ENCODE results near the gene ECPAS. TPM values are rescaled to one million over a fixed set of nuclear protein-coding genes. Genes with fewer than 3 reads are reported as not detected.

The ECPAS gene
- total RNA-seq, 3 donors from 2014 or later (not counting 1 experiment from before 2014, with no cell fraction given) = 58.0 to 73.6 (median 70.7) TPM

GRCh38 chr9:111375062-111375461, 109.1 kb downstream of the ECPAS start:
- TF ChIP-seq CTCF (IDR thresholded peaks at IDR 0.05) = no peak
- Histone ChIP-seq H3K27me3 (ENCODE audit: control insufficient read depth, insufficient read depth, low read length) (no peaks in the 10 kb centered on the region), H3K27ac (ENCODE audit: low read length) (no peak overlapping the region), H3K4me3 (ENCODE audit: low read length) (no peak overlapping the region), H3K36me3 (ENCODE audit: control insufficient read depth, insufficient read depth, low read length) (peaks cover 71% of the 10 kb centered on the region), H3K9me3 (ENCODE audit: control insufficient read depth, insufficient read depth, low read length) (no peaks in the 10 kb centered on the region), H3K4me1 (ENCODE audit: control insufficient read depth, insufficient read depth, low read length) (no peaks in the 10 kb centered on the region)
- ATAC-seq = no peak
- no peak for DNase-seq
- no peak overlapping the region for H3K27ac Mint-ChIP-seq
- H3K36me3 Mint-ChIP-seq = peaks cover 48% of the 10 kb centered on the region
- no peaks in the 10 kb centered on the region for H3K27me3 Mint-ChIP-seq (ENCODE audit: low read depth in 2 of 2)
- peaks cover 0 to 4% of the 10 kb centered on the region in 2 donors for H3K4me1 Mint-ChIP-seq
- intact Hi-C loops (cut with micrococcal nuclease) = no loop called here
- WGBS (ENCODE audit: insufficient coverage) = 88% methylated on average over 2 of the region's 2 CpGs
- no peaks in the 10 kb centered on the region for H3K9me3 Mint-ChIP-seq
- no peak overlapping the region for H3K4me3 Mint-ChIP-seq

DNA sequence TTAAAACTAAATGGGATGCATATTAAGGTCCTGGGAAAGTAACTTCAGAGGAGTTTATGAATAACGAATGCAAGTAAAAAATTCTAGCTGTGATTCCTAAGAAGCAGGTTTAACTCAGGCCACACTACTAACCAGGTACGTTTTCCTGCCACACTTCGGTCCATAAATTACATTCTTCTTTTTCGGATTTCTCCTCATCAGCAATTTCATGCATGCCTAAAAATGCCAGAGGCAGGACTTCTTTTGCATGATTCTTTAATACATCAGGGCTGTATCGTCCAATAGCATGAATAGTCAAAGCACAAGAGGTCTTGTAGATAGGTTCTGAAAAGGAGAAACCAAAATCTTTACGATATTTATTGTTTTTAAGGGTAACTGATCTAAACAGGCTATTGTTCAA, 111.9 kb downstream of the ECPAS start:
- H3K36me3 Mint-ChIP-seq = peaks cover 55% of the 10 kb centered on the region
- DNase-seq (no peak), ATAC-seq (no peak)
- no peaks in the 10 kb centered on the region for H3K9me3 Mint-ChIP-seq
- H3K27me3 Mint-ChIP-seq (ENCODE audit: low read depth in 2 of 2) = no peaks in the 10 kb centered on the region
- Histone ChIP-seq H3K27me3 (ENCODE audit: control insufficient read depth, insufficient read depth, low read length) (no peaks in the 10 kb centered on the region), H3K4me1 (ENCODE audit: control insufficient read depth, insufficient read depth, low read length) (no peaks in the 10 kb centered on the region), H3K4me3 (ENCODE audit: low read length) (no peak overlapping the region), H3K27ac (ENCODE audit: low read length) (no peak overlapping the region), H3K36me3 (ENCODE audit: control insufficient read depth, insufficient read depth, low read length) (peaks cover 83% of the 10 kb centered on the region), H3K9me3 (ENCODE audit: control insufficient read depth, insufficient read depth, low read length) (no peaks in the 10 kb centered on the region)
- no peak overlapping the region for H3K27ac Mint-ChIP-seq
- no peaks in the 10 kb centered on the region for H3K4me1 Mint-ChIP-seq
- H3K4me3 Mint-ChIP-seq = no peak overlapping the region
- TF ChIP-seq CTCF (IDR thresholded peaks at IDR 0.05) = no peak
- WGBS (ENCODE audit: insufficient coverage) = 99% methylated on average over 5 of the region's 6 CpGs
- intact Hi-C loops (cut with micrococcal nuclease) = no loop called here

GRCh38 chr9:111366978-111367377, 117.2 kb downstream of the ECPAS start:
- no peaks in the 10 kb centered on the region for H3K9me3 ChIP-seq (ENCODE audit: control insufficient read depth, insufficient read depth, low read length)
- Mint-ChIP-seq H3K4me1 (no peaks in the 10 kb centered on the region), H3K36me3 (peaks cover 57% of the 10 kb centered on the region), H3K27me3 (ENCODE audit: low read depth in 2 of 2) (no peaks in the 10 kb centered on the region), H3K9me3 (no peaks in the 10 kb centered on the region), H3K4me3 (no peak overlapping the region), H3K27ac (no peak overlapping the region)
- no peak for TF ChIP-seq CTCF (IDR thresholded peaks at IDR 0.05)
- intact Hi-C loops (cut with micrococcal nuclease) = no loop called here
- 100% methylated on average over 1 of the region's 1 CpG for WGBS (ENCODE audit: insufficient coverage)
- no peaks in the 10 kb centered on the region for H3K4me1 ChIP-seq (ENCODE audit: control insufficient read depth, insufficient read depth, low read length)
- ATAC-seq (no peak), DNase-seq (no peak)
- H3K27ac ChIP-seq (ENCODE audit: low read length) = no peak overlapping the region
- no peaks in the 10 kb centered on the region for H3K27me3 ChIP-seq (ENCODE audit: control insufficient read depth, insufficient read depth, low read length)
- H3K36me3 ChIP-seq (ENCODE audit: control insufficient read depth, insufficient read depth, low read length) = peaks cover 69% of the 10 kb centered on the region
- no peak overlapping the region for H3K4me3 ChIP-seq (ENCODE audit: low read length)

- H3K27me3 ChIP-seq (ENCODE audit: control insufficient read depth, insufficient read depth, low read length) = no peaks in the 10 kb centered on the region
- no peak overlapping the region for H3K4me3 ChIP-seq (ENCODE audit: low read length)
- no peaks in the 10 kb centered on the region for H3K9me3 ChIP-seq (ENCODE audit: control insufficient read depth, insufficient read depth, low read length)
- no peak overlapping the region for H3K27ac ChIP-seq (ENCODE audit: low read length)
- peaks cover 34% of the 10 kb centered on the region for H3K36me3 ChIP-seq (ENCODE audit: control insufficient read depth, insufficient read depth, low read length)
- no peak for DNase-seq
- Mint-ChIP-seq H3K27ac (no peak overlapping the region), H3K4me1 (no peaks in the 10 kb centered on the region), H3K36me3 (peaks cover 30% of the 10 kb centered on the region), H3K4me3 (no peak overlapping the region), H3K27me3 (ENCODE audit: low read depth in 2 of 2) (no peaks in the 10 kb centered on the region), H3K9me3 (no peaks in the 10 kb centered on the region)
- no peak for TF ChIP-seq CTCF (IDR thresholded peaks at IDR 0.05)
- 94% methylated on average over 2 of the region's 5 CpGs for WGBS (ENCODE audit: insufficient coverage)
- H3K4me1 ChIP-seq (ENCODE audit: control insufficient read depth, insufficient read depth, low read length) = no peaks in the 10 kb centered on the region
- intact Hi-C loops (cut with micrococcal nuclease) = no loop called here
- no peak for ATAC-seq
These were observed 121.7 kb downstream of the ECPAS start for GRCh38 chr9:111362526-111362925.

All from natural killer cell (primary cell).